OCI-LY3 (cell line): Measurements from ENCODE around the gene TNFRSF18.

Experiments
- H2AFZ ChIP-seq: fragments of 200-600, 300-600 bp; shearing (Covaris generic); 2 replicates; pipeline ENCODE4 v1.6.0; 2014; ENCODE audit warnings: antibody characterized with exemption, low read depth, low read length
- H3K27ac ChIP-seq: fragments of 200-600, 300-600 bp; sonication (generic); 2 replicates; pipeline ENCODE4 v1.5.1; 2014; ENCODE audit warnings: mild to moderate bottlenecking, low read length, moderate library complexity, mixed read lengths
- H3K27me3 ChIP-seq: fragments of 200-600, 300-600 bp; sonication (generic); 2 replicates; pipeline ENCODE4 v1.6.1; 2014; ENCODE audit warnings: low read depth, low read length, mixed read lengths
- H3K36me3 ChIP-seq: fragments of 200-600, 300-600 bp; sonication (generic); replicated peaks from 2 replicates; pipeline ENCODE3; 2014; ENCODE audit warnings: low read depth, low read length, mixed read lengths
- H3K4me1 ChIP-seq: fragments of 300-600, 200-600 bp; sonication (generic); 2 replicates; pipeline ENCODE4 v1.6.1; 2014; ENCODE audit warnings: low read length, mixed read lengths
- H3K4me2 ChIP-seq: fragments of 200-600, 300-600 bp; sonication (generic); 2 replicates; pipeline ENCODE4 v1.6.1; 2014; ENCODE audit warnings: low read length, mixed read lengths
- H3K4me3 ChIP-seq: fragments of 300-600, 200-600 bp; sonication (generic); 2 replicates; pipeline ENCODE4 v1.5.1; 2014; ENCODE audit warnings: antibody characterized with exemption, mild to moderate bottlenecking, low read length, moderate library complexity
- H3K79me2 ChIP-seq: fragments of 300-600, 200-600 bp; shearing (Covaris generic); 2 replicates; pipeline ENCODE4 v1.6.1; 2014; ENCODE audit warnings: mild to moderate bottlenecking, low read length, mixed read lengths
- H3K9ac ChIP-seq: fragments of 300-600, 200-600 bp; shearing (Covaris generic); 2 replicates; pipeline ENCODE4 v1.6.0; 2014; ENCODE audit warnings: mild to moderate bottlenecking, low read length, moderate library complexity
- H3K9me3 ChIP-seq: fragments of 200-600, 300-600 bp; shearing (Covaris generic); 2 replicates; pipeline ENCODE4 v1.6.1; 2014; ENCODE audit warnings: low read length, mixed read lengths; ENCODE audit not compliant: insufficient read depth
- H4K20me1 ChIP-seq: fragments of 200-600, 300-600 bp; sonication (generic); 2 replicates; pipeline ENCODE4 v1.6.1; 2016; ENCODE audit warnings: low read length, mixed read lengths; ENCODE audit not compliant: insufficient read depth
- CTCF ChIP-seq: fragments of 200-600, 300-600 bp; sonication (generic); IDR thresholded peaks from 2 replicates; pipeline ENCODE4 v1.5.1; 2014; ENCODE audit warnings: antibody characterized with exemption, low read length, low read depth
- EZH2phosphoT487 ChIP-seq: fragments of 200-600 bp; shearing (Covaris generic); IDR thresholded peaks from 2 replicates; pipeline ENCODE4 v1.6.1; 2018; ENCODE audit warnings: antibody characterized with exemption, mixed run types, low read depth

TNFRSF18 gene

DNA sequence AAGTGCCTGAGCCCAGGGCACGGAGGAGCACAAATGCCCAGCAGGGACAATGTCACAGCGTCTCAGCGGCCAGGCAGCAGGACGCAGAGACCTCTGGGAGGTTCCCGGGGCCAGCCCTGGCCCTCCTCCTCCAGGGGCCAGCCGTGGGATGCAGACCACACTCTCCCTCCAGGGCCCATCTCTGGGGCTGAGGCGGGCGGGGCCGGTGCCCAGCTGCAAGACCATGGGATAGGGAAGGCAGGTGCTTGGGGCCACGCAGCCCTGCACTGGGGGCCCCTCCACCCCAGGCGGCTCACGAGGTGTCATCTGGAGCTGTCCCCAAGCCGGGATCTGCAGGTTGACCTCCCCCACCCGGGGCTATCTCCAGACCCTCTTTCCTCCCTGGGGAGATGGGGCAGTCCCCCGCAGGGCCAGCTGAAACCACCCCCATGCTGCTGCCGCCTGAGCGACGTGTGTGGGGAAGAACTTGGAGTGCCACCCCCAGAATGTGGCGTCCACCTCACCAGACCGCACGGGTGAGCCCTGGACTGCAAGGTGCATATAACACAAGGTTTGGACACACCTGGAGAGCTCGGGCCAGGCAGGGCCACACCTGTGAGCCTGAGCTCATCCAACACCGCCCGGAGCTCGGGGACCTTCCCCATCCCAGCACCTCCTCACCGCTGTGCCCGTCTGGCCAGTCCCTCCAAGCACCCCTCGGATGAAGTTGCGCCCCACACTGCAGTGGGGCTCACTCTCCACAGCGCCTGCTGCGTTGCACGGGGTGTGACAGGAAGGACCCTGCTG is 36.8 kb downstream of the TNFRSF18 start:
- H3K9ac ChIP-seq: peak overlapping the region; percentile 70; the same call in 1 of the 2 replicates
- H2AFZ ChIP-seq: no peak overlapping the region
- H3K27ac ChIP-seq: peak overlapping the region; percentile 7; the same call in 1 of the 2 replicates
- no peaks in the 10 kb centered on the region for H3K9me3 ChIP-seq
- peak overlapping the region; percentile 97 for H3K4me2 ChIP-seq
- no peak for TF ChIP-seq EZH2phosphoT487
- no peak for TF ChIP-seq CTCF
- no peaks in the 10 kb centered on the region for H4K20me1 ChIP-seq
- H3K4me3 ChIP-seq: peak overlapping the region; percentile 78
- H3K27me3 ChIP-seq: peaks cover 29% of the 10 kb centered on the region
- H3K36me3 ChIP-seq: no peaks in the 10 kb centered on the region
- no peaks in the 10 kb centered on the region for H3K79me2 ChIP-seq
- peaks cover 42% of the 10 kb centered on the region for H3K4me1 ChIP-seq

GRCh38 chr1:1168451-1169411 is 37.7 kb downstream of the TNFRSF18 start:
- no peak overlapping the region for H3K27ac ChIP-seq
- H3K36me3 ChIP-seq: no peaks in the 10 kb centered on the region
- TF ChIP-seq CTCF: no peak
- no peak for TF ChIP-seq EZH2phosphoT487
- no peaks in the 10 kb centered on the region for H4K20me1 ChIP-seq
- peaks cover 42% of the 10 kb centered on the region for H3K4me1 ChIP-seq
- no peak overlapping the region for H3K9ac ChIP-seq
- no peaks in the 10 kb centered on the region for H3K9me3 ChIP-seq
- H3K4me2 ChIP-seq: peak overlapping the region; percentile 97
- H3K27me3 ChIP-seq: peaks cover 29% of the 10 kb centered on the region
- H3K79me2 ChIP-seq: no peaks in the 10 kb centered on the region
- peak overlapping the region; percentile 78; the same call in 1 of the 2 replicates for H3K4me3 ChIP-seq
- no peak overlapping the region for H2AFZ ChIP-seq

- Histone ChIP-seq H3K4me1 (peaks cover 42% of the 10 kb centered on the region), H3K9me3 (no peaks in the 10 kb centered on the region), H3K27me3 (peaks cover 29% of the 10 kb centered on the region), H3K4me3 (no peak overlapping the region), H3K27ac (no peak overlapping the region), H2AFZ (no peak overlapping the region), H3K79me2 (no peaks in the 10 kb centered on the region), H3K4me2 (no peak overlapping the region), H3K9ac (no peak overlapping the region), H4K20me1 (no peaks in the 10 kb centered on the region), H3K36me3 (no peaks in the 10 kb centered on the region)
- no peak for TF ChIP-seq CTCF
- TF ChIP-seq EZH2phosphoT487: no peak
Measured at GRCh38 chr1:1167841-1168450, 38.4 kb downstream of the TNFRSF18 start.
